Fibroblast of lung (primary cell): ENCODE data around the gene PPIG. TPM values are rescaled to one million over a fixed set of nuclear protein-coding genes. Genes with fewer than 3 reads are reported as not detected.
"Not testable (repeated sequence)": the region's sequence is repeated elsewhere in the genome, so short reads cannot be mapped to it uniquely, and the experiment has no call there.

Source experiments
- DNase-seq, 2 donors: peaks; one replicate each; pipeline versions ENCODE4 v3.0.0 to v3.0.0-alpha.2; 2010; ENCODE audit warnings: low read depth in 2 of 2
- H2AFZ ChIP-seq: 2 replicates; pipeline ENCODE4 v1.5.1; 2012; ENCODE audit warnings: low read length, control low read depth, inconsistent platforms
- H3K27ac ChIP-seq: 2 replicates; pipeline ENCODE4 v1.5.1; 2011; ENCODE audit warnings: low read length, control low read depth; ENCODE audit not compliant: insufficient read depth
- H3K27me3 ChIP-seq: 2 replicates; pipeline ENCODE4 v1.5.1; 2011; ENCODE audit warnings: mild to moderate bottlenecking, low read length; ENCODE audit not compliant: control insufficient read depth, insufficient read depth
- H3K36me3 ChIP-seq: 2 replicates; pipeline ENCODE4 v1.5.1; 2011; ENCODE audit warnings: low read length; ENCODE audit not compliant: control insufficient read depth, insufficient read depth
- H3K4me1 ChIP-seq: 2 replicates; pipeline ENCODE4 v1.5.1; 2011; ENCODE audit warnings: low read length; ENCODE audit not compliant: control insufficient read depth, insufficient read depth; ENCODE audit errors: extremely low read depth
- H3K4me2 ChIP-seq: 2 replicates; pipeline ENCODE4 v1.5.1; 2011; ENCODE audit warnings: low read length, control low read depth; ENCODE audit not compliant: insufficient read depth; ENCODE audit errors: extremely low read depth
- H3K4me3 ChIP-seq, 4 experiments: fragments of 200-600 bp in 1 of 4; sonication (generic) in 1 of 4; replicated peaks in 1 of 4; 2 replicates each; pipeline ENCODE4 v1.5.1; 2011 to 2016; ENCODE audit warnings: low read length in 4 of 4, low read depth in 3 of 4, mild to moderate bottlenecking in 3 of 4, control low read depth in 2 of 4, inconsistent platforms in 1 of 4, mixed read lengths in 1 of 4; ENCODE audit not compliant: insufficient read depth in 1 of 4; ENCODE audit errors: control extremely low read depth in 1 of 4
- H3K79me2 ChIP-seq: 2 replicates; pipeline ENCODE4 v1.5.1; 2012; ENCODE audit warnings: mild to moderate bottlenecking, low read length, inconsistent platforms; ENCODE audit not compliant: control insufficient read depth, insufficient read depth
- H3K9ac ChIP-seq: 2 replicates; pipeline ENCODE4 v1.5.1; 2011; ENCODE audit warnings: mild to moderate bottlenecking, low read length, control low read depth; ENCODE audit not compliant: insufficient read depth
- H3K9me3 ChIP-seq: 2 replicates; pipeline ENCODE4 v1.5.1; 2012; ENCODE audit warnings: low read depth, low read length; ENCODE audit not compliant: control insufficient read depth, insufficient read depth
- H4K20me1 ChIP-seq: 2 replicates; pipeline ENCODE4 v1.5.1; 2011; ENCODE audit warnings: low read length; ENCODE audit not compliant: control insufficient read depth, insufficient read depth; ENCODE audit errors: extremely low read depth
- EZH2 ChIP-seq: IDR thresholded peaks from 2 replicates; pipeline ENCODE4 v1.5.1; 2012; ENCODE audit warnings: low read length, control low read depth, mild to moderate bottlenecking; ENCODE audit errors: missing control alignments
- polyA plus RNA-seq, 2 donors: library from polyadenylated mRNA; depleted of rRNA in 1 of 2; stranded (reverse) in 1 of 2; unstranded in 1 of 2; fragments of >200 nt; gene quantifications; 2 replicates each; pipeline ENCODE4 v1.2.1, GENCODE V29; 2011 to 2012; ENCODE audit warnings: missing spikeins in 1 of 2
- total RNA-seq: library from RNA; depleted of rRNA; stranded (reverse); fragments of >200 nt; gene quantifications from 2 replicates; pipeline ENCODE4 v1.2.1, GENCODE V29; 2014
- TF ChIP-seq, protein P1 (sequence below), 2 donors: IDR thresholded peaks in 1 of 2; conservative IDR thresholded peaks in 1 of 2; 1 replicate in 1 of 2; 2 replicates in 1 of 2; pipeline ENCODE4 v1.5.1; 2011 to 2012; ENCODE audit warnings: low read length in 2 of 2, control low read depth in 1 of 2, inconsistent platforms in 1 of 2, low read depth in 1 of 2, mild to moderate bottlenecking in 1 of 2

Gene PPIG
- total and polyA plus RNA-seq, 2 donors (not counting 1 experiment from before 2014, with no cell fraction given): 31.7 to 45.5 TPM

DNA sequence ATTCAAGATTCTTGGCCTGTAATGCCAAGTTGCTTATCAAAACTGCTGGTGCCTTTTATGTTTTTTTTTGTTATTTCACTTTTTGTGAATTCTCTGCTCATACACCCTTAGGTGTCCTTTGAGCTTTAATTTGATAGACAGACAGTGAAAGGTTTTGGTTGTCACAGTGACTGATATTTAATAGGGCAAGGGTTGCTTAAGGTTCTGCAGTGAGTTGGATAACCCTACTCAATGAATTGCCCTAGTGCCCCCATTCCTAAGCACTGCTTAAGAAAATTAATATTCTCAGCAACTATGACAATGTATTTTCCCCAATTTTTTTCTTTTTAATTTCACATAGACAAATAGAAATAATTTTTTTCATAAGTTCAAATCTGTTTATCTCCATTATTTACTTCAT is 15.4 kb downstream of the PPIG start:
- Histone ChIP-seq H3K36me3 (no peaks in the 10 kb centered on the region), H3K9me3 (no peaks in the 10 kb centered on the region), H3K27ac (no peak overlapping the region), H3K79me2 (peaks cover 72% of the 10 kb centered on the region), H2AFZ (no peak overlapping the region), H3K4me1 (no peaks in the 10 kb centered on the region), H4K20me1 (no peaks in the 10 kb centered on the region), H3K4me3 (no peak overlapping the region), H3K9ac (no peak overlapping the region), H3K4me2 (no peak overlapping the region), H3K27me3 (no peaks in the 10 kb centered on the region)
- DNase-seq: no peak
- TF ChIP-seq, protein P1, sequence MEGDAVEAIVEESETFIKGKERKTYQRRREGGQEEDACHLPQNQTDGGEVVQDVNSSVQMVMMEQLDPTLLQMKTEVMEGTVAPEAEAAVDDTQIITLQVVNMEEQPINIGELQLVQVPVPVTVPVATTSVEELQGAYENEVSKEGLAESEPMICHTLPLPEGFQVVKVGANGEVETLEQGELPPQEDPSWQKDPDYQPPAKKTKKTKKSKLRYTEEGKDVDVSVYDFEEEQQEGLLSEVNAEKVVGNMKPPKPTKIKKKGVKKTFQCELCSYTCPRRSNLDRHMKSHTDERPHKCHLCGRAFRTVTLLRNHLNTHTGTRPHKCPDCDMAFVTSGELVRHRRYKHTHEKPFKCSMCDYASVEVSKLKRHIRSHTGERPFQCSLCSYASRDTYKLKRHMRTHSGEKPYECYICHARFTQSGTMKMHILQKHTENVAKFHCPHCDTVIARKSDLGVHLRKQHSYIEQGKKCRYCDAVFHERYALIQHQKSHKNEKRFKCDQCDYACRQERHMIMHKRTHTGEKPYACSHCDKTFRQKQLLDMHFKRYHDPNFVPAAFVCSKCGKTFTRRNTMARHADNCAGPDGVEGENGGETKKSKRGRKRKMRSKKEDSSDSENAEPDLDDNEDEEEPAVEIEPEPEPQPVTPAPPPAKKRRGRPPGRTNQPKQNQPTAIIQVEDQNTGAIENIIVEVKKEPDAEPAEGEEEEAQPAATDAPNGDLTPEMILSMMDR (conservative IDR thresholded peaks at IDR 0.05 in 1 of 2, IDR thresholded peaks at IDR 0.05 in 1 of 2; ENCODE audit: low read depth in 1 of 2, low read length in 2 of 2): no peak
- TF ChIP-seq EZH2: no peak

DNA sequence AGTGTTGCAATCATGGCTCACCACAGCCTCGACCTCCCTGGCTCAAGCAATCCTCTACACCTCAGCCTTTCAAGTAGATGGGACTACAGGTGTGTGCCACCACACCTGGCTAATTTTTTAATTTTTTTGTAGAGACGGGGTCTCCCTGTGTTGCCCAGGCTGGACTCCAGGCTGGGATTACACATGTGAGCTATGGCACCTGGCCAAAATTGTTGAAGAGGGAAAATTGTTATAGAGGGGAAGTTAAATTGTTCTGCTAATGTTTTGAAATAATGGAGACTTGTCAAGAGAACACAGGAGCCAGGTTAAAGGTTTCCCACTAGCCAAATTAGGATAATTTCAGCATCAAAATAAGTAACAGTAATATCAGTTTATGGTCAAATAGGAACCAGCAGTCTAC is 25.1 kb downstream of the PPIG start:
- no peaks in the 10 kb centered on the region for H3K79me2 ChIP-seq
- no peak overlapping the region for H3K9ac ChIP-seq
- no peak overlapping the region for H3K4me2 ChIP-seq
- H2AFZ ChIP-seq: no peak overlapping the region
- DNase-seq: no peak
- no peak overlapping the region for H3K4me3 ChIP-seq
- H3K27me3 ChIP-seq: no peaks in the 10 kb centered on the region
- TF ChIP-seq EZH2: no peak
- TF ChIP-seq, protein P1 (conservative IDR thresholded peaks at IDR 0.05 in 1 of 2, IDR thresholded peaks at IDR 0.05 in 1 of 2; ENCODE audit: low read depth in 1 of 2, low read length in 2 of 2): no peak
- H4K20me1 ChIP-seq: no peaks in the 10 kb centered on the region
- H3K27ac ChIP-seq: no peak overlapping the region
- no peaks in the 10 kb centered on the region for H3K9me3 ChIP-seq
- H3K36me3 ChIP-seq: peaks cover 3% of the 10 kb centered on the region
- no peaks in the 10 kb centered on the region for H3K4me1 ChIP-seq

DNA sequence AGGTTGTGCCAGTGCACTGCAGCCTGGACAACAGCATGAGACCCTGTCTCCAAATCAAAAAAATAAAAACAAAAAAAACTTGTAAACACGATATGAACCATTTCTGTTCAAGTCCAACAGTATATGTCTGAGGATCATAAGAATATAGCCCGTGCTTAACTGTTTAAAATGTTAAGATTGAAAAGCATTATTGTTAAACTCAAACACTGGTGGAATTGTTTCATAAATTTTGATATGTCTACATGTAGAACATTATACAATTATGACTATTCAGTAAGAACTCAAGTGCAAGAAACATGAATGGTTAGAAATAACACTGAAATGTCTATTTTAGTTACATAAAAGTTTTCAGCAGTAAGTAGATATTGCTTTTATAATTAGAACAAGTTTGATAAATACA is 29.7 kb downstream of the PPIG start:
- Histone ChIP-seq H3K79me2 (peaks cover 2% of the 10 kb centered on the region), H3K36me3 (no peaks in the 10 kb centered on the region), H3K9me3 (no peaks in the 10 kb centered on the region), H2AFZ (no peak overlapping the region), H3K27ac (no peak overlapping the region), H3K4me2 (no peak overlapping the region), H3K9ac (no peak overlapping the region), H3K4me3 (no peak overlapping the region), H3K4me1 (no peaks in the 10 kb centered on the region), H4K20me1 (no peaks in the 10 kb centered on the region), H3K27me3 (no peaks in the 10 kb centered on the region)
- TF ChIP-seq, protein P1 (conservative IDR thresholded peaks at IDR 0.05 in 1 of 2, IDR thresholded peaks at IDR 0.05 in 1 of 2; ENCODE audit: low read depth in 1 of 2, low read length in 2 of 2): no peak
- no peak for TF ChIP-seq EZH2
- DNase-seq: no peak

DNA sequence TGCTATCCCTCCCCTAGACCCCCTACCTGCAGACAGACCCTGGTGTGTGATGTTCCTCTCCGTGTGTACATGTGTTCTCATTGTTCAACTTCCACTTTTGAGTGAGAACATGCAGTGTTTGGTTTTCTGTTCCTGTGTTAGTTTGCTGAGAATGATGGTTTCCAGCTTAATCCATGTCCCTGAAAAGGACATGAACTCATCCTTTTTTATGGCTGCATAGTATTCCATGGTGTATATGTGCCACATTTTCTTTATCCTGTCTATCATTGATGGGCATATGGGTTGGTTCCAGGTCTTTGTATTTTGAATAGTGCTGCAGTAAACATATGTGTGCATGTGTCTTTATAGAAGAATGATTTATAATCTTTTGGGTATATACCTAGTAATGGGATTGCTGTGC is 31.8 kb downstream of the PPIG start:
- H3K36me3 ChIP-seq, DNase-seq, H3K27me3 ChIP-seq, H4K20me1 ChIP-seq, H3K9ac ChIP-seq, H3K4me2 ChIP-seq, H3K4me3 ChIP-seq, H3K9me3 ChIP-seq, H2AFZ ChIP-seq, H3K79me2 ChIP-seq, H3K27ac ChIP-seq, H3K4me1 ChIP-seq: not testable (repeated sequence)
